HAP-1 (cell line): Measurements from ENCODE around the gene RBM47.

Source experiments
- DNase-seq, 2 experiments: peaks; one replicate each; pipeline ENCODE4 v3.0.0-alpha.2; 2016 to 2020; ENCODE audit warnings: low spot score in 2 of 2
- H3K27me3 ChIP-seq: fragments of 250-450 bp; sonication (Bioruptor Pico); 2 replicates; pipeline ENCODE4 v1.5.1; 2020; ENCODE audit warnings: low read depth, mild to moderate bottlenecking, moderate library complexity
- H3K36me3 ChIP-seq: fragments of 250-450 bp; sonication (Bioruptor Pico); replicated peaks from 2 replicates; pipeline ENCODE4 v1.5.1; 2020; ENCODE audit warnings: mild to moderate bottlenecking
- H3K4me1 ChIP-seq: fragments of 250-450 bp; sonication (Bioruptor Pico); 2 replicates; pipeline ENCODE4 v1.5.1; 2020; ENCODE audit warnings: mild to moderate bottlenecking
- H3K4me3 ChIP-seq: fragments of 250-450 bp; sonication (Bioruptor Pico); 2 replicates; pipeline ENCODE4 v1.5.1; 2020; ENCODE audit warnings: mild to moderate bottlenecking, moderate library complexity
- H3K9me3 ChIP-seq: fragments of 250-450 bp; sonication (Bioruptor Pico); 2 replicates; pipeline ENCODE4 v1.5.1; 2020; ENCODE audit warnings: mild to moderate bottlenecking, moderate library complexity
- in situ Hi-C: fragments of 300-500 bp; cut with MboI; formaldehyde crosslinking; loops from 3 replicates; pipeline ENCODE4 v1.14.3; 2020; ENCODE audit warnings: low sequenced_read_pairs, inconsistent platforms, mixed read lengths

The RBM47 gene

DNA sequence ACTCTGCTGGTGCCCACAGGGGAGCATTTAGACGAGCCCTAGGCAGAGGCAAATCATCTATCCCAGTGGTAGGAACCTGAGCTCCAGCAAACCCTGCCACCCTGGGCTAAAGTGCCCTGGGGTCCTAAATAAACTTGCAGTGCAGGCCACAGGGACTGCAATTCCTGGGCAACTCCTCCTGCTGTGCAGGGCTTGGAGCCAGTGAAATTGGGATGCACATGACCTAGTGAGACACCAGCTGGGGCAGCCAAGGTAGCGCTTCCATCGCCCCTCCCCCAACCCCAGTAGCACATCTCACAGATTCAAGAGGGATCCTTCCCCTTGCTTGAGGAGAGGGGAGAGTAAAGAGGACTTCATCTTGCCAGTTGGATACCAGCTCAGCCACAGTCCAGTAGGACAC lies 250.4 kb downstream of the RBM47 start:
- Histone ChIP-seq H3K36me3 (no peaks in the 10 kb centered on the region), H3K27me3 (no peaks in the 10 kb centered on the region), H3K9me3 (no peaks in the 10 kb centered on the region), H3K4me3 (no peak overlapping the region), H3K4me1 (no peaks in the 10 kb centered on the region)
- DNase-seq: no peak
- in situ Hi-C loops: no loop called here

DNA sequence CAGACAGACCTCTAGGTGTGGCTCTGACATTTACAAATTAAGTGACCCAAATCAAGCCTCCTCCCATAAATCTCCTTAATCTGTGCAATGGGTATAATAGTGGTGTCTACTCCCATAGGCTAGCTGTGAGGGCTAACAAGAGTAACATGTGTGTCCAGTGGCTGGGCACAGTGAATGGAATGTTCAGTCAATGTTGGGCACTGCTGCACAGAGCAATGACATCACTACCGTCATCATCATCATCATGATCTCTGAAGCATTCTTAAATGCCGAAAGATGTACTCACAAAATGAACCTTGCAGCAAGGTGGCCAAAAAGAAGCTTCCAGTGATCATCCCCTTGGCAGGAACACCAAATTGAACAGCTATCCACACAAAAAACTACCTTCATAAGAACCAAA lies 251.0 kb downstream of the RBM47 start:
- no peak overlapping the region for H3K4me3 ChIP-seq
- in situ Hi-C loops: no loop called here
- no peaks in the 10 kb centered on the region for H3K36me3 ChIP-seq
- no peaks in the 10 kb centered on the region for H3K9me3 ChIP-seq
- DNase-seq: no peak
- H3K4me1 ChIP-seq: no peaks in the 10 kb centered on the region
- H3K27me3 ChIP-seq: peaks cover 1% of the 10 kb centered on the region; the same call in 1 of the 2 replicates

DNA sequence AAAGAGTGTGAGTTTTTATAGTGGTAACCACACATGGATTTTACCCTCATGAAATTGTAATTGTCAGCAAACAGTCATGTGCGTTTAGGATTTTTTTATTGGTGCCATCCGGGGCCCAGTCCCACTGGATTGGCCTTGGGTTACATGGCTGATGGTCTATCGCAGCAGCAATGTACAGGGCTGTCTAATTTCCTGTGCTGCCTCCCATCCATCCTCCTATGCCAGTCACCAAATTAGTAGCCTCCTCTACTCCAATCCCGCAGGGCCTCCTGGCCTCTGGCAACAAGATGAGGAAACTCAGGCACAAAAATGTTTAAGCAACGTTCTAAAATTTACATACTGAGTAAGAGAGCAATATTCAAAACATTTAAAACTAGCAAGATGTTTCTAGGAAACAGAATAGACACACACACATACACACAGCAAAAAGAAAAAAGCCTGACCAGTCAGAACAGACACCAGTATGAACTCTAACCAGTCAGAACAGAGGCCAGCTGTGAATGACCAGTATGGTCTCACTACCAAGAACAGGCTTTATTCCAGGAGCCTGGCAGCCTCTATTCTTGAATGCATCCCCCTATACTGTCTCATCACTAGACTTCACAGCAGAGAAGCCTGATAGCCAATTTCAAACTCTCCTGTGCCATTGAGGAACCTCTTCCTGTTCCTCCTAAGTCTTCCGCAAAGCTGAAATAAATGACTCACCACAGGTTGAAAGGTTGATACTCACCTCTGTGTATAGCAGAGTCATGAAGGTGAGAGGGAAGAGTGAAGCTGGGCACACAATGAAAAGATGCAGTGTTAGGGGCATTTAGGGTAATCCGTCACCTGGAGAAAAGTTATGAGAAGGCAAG lies 251.9 kb downstream of the RBM47 start:
- no peak for DNase-seq
- in situ Hi-C loops: no loop called here
- Histone ChIP-seq H3K27me3 (peaks cover 2% of the 10 kb centered on the region; the same call in 1 of the 2 replicates), H3K4me3 (no peak overlapping the region), H3K4me1 (no peaks in the 10 kb centered on the region), H3K36me3 (no peaks in the 10 kb centered on the region), H3K9me3 (no peaks in the 10 kb centered on the region)

DNA sequence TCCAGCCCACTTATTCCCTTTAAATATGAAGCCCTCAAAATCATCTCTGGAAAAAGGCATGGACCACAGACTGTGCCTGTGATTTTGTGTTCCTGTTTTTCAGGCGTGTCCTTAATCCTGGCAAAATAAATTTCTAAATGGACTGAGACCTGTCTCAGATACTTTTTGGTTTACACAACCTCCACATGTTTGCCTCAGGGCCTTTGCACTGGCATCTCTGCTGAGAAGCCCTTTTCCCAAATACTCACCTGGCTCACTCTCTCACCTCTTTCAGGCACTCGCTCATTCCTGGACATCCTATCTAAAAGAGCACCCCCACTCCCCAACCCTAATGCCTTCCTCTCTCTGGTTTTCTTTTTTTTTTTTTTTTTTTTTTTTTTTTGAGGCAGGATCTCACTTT lies 254.0 kb downstream of the RBM47 start:
- H3K36me3 ChIP-seq: no peaks in the 10 kb centered on the region
- DNase-seq: no peak
- peaks cover 2% of the 10 kb centered on the region; the same call in 1 of the 2 replicates for H3K27me3 ChIP-seq
- H3K9me3 ChIP-seq: no peaks in the 10 kb centered on the region
- H3K4me1 ChIP-seq: no peaks in the 10 kb centered on the region
- no peak overlapping the region for H3K4me3 ChIP-seq
- in situ Hi-C loops: no loop called here

DNA sequence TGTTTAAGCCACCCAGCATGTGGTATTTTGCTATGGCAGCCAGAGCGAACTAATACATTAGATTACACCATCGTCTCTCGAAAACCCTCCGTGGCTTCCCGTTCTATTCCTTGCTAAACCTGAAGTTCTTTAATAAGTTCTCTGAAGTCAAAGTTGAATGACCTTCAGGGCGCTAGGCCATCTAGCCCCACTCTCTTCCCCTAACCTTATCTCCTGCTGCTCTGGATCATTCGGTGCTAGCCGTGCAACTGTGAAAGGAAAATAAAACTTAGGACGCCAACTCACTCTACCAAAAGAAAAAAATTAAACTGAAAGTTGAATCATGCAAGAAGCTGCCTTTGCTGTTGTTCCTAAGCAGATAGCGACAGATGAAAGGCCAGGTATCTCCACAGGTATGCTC lies 254.6 kb downstream of the RBM47 start:
- in situ Hi-C loops: no loop called here
- no peaks in the 10 kb centered on the region for H3K4me1 ChIP-seq
- no peaks in the 10 kb centered on the region for H3K36me3 ChIP-seq
- peaks cover 2% of the 10 kb centered on the region; the same call in 1 of the 2 replicates for H3K27me3 ChIP-seq
- H3K9me3 ChIP-seq: no peaks in the 10 kb centered on the region
- no peak for DNase-seq
- no peak overlapping the region for H3K4me3 ChIP-seq

DNA sequence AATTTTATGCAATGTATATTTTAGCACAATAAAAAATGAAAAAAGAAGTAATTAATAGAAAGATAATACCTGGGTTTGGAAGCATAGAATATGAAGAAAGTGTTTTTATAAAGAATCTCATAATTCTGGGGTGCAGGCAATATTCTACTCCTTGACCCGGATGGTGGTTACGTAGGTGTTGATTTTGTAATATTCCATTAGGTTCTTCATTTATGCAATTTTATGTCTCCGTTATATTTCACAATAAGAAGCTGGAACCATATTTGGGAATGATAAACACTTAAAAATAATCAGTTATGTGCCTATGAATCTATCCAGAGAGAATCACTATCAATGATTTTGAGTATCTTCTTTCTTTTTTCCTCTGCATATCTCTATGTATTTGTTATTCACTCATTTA lies 256.0 kb downstream of the RBM47 start:
- H3K36me3 ChIP-seq: no peaks in the 10 kb centered on the region
- in situ Hi-C loops: no loop called here

More for the DNA sequence above, 256.0 kb downstream of the RBM47 start:
- DNase-seq: no peak
- Histone ChIP-seq H3K4me3 (no peak overlapping the region), H3K4me1 (no peaks in the 10 kb centered on the region), H3K9me3 (no peaks in the 10 kb centered on the region), H3K27me3 (peaks cover 2% of the 10 kb centered on the region; the same call in 1 of the 2 replicates)
